GM12874 (cell line): ENCODE measurements around the gene LYPLAL1.
A peak's percentile ranks its signal among the peaks of the same experiment; 100 is the strongest.

Experiments used
- TF ChIP-seq, protein P1 (sequence below): IDR thresholded peaks from 2 replicates; pipeline ENCODE4 v1.5.1; 2011; ENCODE audit warnings: low read depth, mild to moderate bottlenecking, control low read depth, low read length, moderate library complexity; ENCODE audit not compliant: insufficient read depth

The LYPLAL1 gene

DNA sequence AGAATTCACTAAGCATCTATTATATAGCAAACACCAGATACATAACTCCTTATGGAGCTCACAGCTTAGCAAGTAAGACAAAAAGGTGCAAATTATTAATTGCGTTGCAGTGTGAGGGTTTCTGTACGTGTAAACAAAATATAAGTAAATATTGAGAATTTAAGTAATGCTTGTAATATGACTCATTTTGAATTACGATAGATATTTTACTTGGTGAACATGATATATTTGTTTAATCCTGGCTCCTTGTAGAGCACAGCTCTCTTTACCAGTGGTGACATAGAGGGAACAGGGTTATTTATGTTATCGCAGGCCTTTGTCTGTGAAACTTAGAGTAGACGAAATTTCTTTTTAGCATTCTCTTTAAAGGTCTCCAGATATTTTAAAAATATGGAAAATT lies 36.4 kb downstream of the LYPLAL1 start:
- TF ChIP-seq, protein P1, sequence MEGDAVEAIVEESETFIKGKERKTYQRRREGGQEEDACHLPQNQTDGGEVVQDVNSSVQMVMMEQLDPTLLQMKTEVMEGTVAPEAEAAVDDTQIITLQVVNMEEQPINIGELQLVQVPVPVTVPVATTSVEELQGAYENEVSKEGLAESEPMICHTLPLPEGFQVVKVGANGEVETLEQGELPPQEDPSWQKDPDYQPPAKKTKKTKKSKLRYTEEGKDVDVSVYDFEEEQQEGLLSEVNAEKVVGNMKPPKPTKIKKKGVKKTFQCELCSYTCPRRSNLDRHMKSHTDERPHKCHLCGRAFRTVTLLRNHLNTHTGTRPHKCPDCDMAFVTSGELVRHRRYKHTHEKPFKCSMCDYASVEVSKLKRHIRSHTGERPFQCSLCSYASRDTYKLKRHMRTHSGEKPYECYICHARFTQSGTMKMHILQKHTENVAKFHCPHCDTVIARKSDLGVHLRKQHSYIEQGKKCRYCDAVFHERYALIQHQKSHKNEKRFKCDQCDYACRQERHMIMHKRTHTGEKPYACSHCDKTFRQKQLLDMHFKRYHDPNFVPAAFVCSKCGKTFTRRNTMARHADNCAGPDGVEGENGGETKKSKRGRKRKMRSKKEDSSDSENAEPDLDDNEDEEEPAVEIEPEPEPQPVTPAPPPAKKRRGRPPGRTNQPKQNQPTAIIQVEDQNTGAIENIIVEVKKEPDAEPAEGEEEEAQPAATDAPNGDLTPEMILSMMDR, result no peak

GRCh38 chr1:219215477-219215876 lies 41.8 kb downstream of the LYPLAL1 start:
- TF ChIP-seq, protein P1, result no peak

- TF ChIP-seq, protein P1, result 0 out of 2 replicates have a peak, but pooled peaks have one; percentile 28
Measured at GRCh38 chr1:219220945-219221344, 47.3 kb downstream of the LYPLAL1 start.

DNA sequence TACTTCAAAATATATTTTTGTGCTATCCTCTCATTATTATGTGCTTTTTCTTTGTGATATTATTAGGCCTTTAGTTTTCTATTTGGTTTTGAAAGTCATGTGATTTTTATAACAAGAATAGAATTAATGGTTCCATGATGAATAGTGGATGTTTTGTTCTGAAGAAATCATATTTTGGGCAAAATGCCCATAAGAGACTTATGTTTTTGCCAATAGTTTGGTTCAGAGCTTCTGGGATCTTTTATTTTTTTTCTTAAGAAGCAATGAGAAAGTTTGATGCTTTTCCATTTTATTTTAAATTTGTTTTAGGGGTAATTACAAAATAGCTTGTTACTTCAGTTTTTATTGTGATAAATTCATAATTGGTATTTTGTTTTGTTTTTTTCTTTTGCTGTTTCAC lies 49.8 kb downstream of the LYPLAL1 start:
- TF ChIP-seq, protein P1, result no peak

DNA sequence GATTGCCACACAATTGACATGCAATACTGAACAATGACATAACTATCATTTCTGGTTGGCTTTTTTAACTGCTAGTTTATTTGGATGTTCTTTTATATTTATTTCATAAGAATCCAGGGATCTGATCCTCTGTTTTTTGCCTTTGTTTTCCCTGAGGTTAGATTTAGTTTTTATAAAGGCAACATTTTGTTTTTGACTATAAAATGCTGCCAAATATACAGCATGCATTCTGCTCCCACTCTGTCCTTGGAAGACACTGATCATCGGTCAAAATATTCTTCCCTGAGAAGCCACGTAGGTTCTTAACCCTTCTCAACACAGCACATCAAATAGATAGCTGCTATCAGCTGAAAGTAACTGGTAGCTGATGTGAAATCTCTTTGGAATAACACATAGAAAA lies 52.5 kb downstream of the LYPLAL1 start:
- TF ChIP-seq, protein P1, result no peak

DNA sequence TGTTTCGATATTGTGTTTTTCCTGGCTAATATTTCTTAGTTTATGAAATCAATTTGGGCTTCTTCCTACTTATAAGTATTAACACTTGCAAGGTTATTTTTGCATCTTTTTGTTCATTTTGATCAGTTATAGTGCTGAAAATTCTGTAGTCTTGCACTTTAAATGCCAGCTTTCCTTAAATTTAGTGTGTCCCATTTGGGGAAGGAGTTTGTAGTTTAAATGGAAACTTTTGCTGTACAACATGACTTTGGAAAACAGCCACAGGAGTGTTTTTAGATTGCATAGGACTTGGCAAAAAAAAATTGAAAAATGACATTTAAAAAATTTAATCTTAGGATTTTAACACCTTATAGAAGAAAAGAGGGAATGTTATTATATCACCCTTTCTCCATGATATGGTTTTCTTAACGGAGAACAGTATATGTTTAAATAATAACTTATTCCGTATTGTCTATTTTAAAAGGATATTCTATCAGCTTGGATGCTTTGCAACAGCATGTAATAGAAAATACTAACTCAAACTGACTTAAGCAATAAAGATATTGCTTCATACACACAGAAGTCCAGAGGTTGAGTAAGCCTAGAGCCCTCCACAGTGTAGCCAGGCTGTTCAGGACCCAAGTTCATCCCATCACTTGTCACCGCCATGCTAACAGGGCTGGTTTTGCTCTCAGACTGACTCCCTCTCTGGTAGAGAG lies 53.8 kb downstream of the LYPLAL1 start:
- TF ChIP-seq, protein P1, result no peak

DNA sequence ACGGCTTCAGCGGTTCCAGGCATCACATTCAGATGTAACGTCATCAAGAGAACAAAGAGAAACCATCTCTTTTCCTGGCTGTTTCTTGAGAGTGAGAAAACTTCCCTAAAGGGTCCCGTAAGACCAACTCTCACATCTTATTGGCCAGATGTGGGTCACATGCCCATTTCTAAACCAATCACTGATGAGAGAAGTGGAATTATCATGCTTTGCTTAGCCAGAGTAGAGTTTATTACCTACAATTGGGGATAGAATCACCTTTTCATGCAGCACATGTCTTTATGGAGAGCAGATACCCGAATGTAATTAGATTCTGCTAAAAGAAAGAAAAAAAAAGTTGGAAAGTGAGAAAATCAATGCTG lies 54.4 kb downstream of the LYPLAL1 start:
- TF ChIP-seq, protein P1, result no peak
